ENCODE data around the gene PFDN1. TPM values are rescaled to one million over a fixed set of nuclear protein-coding genes. Genes with fewer than 3 reads are reported as not detected.

The PFDN1 gene
- polyA plus RNA-seq, 2 donors = 65.4 to 67.6 TPM

DNA sequence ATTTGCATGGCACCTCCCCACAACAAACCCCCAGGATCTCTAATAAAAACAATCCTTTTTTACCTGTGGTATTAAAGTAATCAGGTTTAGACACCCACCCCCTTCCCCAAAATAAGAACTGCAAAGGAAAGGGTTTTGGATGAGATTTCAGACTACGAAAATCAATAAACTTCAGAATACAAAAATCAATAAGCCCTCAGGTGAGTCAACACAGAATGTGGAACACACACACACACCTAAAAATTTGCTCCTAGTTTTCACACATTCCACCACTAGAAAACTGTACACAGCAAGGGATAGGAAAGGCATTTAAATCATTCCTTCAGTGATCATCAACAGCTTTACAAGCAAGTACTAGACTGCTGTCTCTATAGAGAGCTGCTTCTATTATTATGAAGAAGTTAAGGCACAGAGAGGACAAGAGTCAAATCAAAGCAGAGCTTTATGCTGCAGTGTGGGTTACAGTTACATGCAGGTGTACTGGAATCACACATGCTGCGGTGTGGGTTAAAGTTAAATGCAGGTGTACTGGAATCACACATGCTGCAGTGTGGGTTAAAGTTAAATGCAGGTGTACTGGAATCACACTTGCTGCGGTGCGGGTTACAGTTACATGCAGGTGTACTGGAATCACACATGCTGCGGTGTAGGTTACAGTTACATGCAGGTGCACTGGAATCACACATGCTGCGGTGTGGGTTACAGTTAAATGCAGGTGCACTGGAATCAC is 36.3 kb downstream of the PFDN1 start:
- peaks cover 0 to 2% of the 10 kb centered on the region in 2 donors for H3K4me1 ChIP-seq (ENCODE audit: control insufficient read depth in 2 of 2, insufficient read depth in 2 of 2, low read length in 1 of 2)
- no peaks in the 10 kb centered on the region for H3K36me3 ChIP-seq (ENCODE audit: control insufficient read depth in 2 of 2, insufficient read depth in 2 of 2, low read length in 1 of 2)
- no peak overlapping the region for H3K27ac ChIP-seq (ENCODE audit: low read depth in 2 of 2, low read length in 1 of 2)
- no peaks in the 10 kb centered on the region for H3K9me3 ChIP-seq (ENCODE audit: control insufficient read depth in 2 of 2, insufficient read depth in 1 of 2, low read depth in 1 of 2, low read length in 1 of 2)
- WGBS, 2 donors = 72 to 94% methylated on average over 6 of the region's 6 CpGs
- H3K27me3 ChIP-seq (ENCODE audit: control insufficient read depth in 1 of 2, insufficient read depth in 2 of 2, low read length in 2 of 2) = no peaks in the 10 kb centered on the region
- H3K4me3 ChIP-seq (ENCODE audit: low read depth in 1 of 2, low read length in 2 of 2) = no peak overlapping the region

DNA sequence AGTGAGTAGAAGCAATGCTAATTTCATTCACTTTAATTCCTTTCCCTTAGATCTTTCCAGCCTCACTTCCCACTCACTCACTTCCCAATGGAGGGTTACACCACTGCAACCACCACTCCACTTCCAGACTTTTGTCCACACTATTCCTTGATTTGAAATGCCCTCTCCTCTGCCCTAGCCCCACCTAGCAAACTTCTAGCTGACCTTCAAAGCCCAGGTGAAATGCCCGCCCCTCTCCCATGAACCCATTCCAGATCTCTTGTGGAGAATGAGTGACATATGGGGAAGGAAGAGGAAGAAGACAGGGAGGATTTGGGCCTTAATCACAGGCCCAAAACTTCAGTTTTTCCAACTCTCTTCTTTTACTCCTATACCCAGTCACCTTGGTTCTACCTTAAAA is 37.1 kb downstream of the PFDN1 start:
- peaks cover 0 to 2% of the 10 kb centered on the region in 2 donors for H3K4me1 ChIP-seq (ENCODE audit: control insufficient read depth in 2 of 2, insufficient read depth in 2 of 2, low read length in 1 of 2)
- no peaks in the 10 kb centered on the region for H3K9me3 ChIP-seq (ENCODE audit: control insufficient read depth in 2 of 2, insufficient read depth in 1 of 2, low read depth in 1 of 2, low read length in 1 of 2)
- H3K36me3 ChIP-seq (ENCODE audit: control insufficient read depth in 2 of 2, insufficient read depth in 2 of 2, low read length in 1 of 2) = no peaks in the 10 kb centered on the region
- no peaks in the 10 kb centered on the region for H3K27me3 ChIP-seq (ENCODE audit: control insufficient read depth in 1 of 2, insufficient read depth in 2 of 2, low read length in 2 of 2)
- H3K4me3 ChIP-seq (ENCODE audit: low read depth in 1 of 2, low read length in 2 of 2) = no peak overlapping the region
- no peak overlapping the region for H3K27ac ChIP-seq (ENCODE audit: low read depth in 2 of 2, low read length in 1 of 2)
- WGBS, 2 donors = 93 to 100% methylated on average over 1 of the region's 1 CpG

DNA sequence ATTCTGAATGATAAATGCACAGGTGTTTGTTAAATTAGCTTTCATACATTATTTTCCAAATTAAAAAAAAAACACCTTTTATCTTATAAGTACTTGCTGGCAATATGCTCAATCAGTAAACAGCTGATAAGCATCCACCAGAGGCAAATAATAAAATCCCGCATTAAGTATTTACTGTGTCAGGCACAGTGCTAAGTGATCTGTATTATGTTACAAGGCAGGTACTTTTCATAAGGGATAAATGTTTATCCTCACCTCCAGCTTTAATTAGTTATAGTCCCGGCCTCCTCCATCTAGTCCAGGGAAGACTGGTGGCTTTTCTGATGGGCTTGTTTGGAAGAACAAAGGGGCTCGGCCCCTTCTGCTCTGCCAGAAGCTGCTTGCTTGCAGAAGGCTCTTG is 40.1 kb downstream of the PFDN1 start:
- no peaks in the 10 kb centered on the region for H3K9me3 ChIP-seq (ENCODE audit: control insufficient read depth in 2 of 2, insufficient read depth in 1 of 2, low read depth in 1 of 2, low read length in 1 of 2)
- WGBS, 2 donors = 89 to 91% methylated on average over 3 of the region's 3 CpGs
- H3K4me1 ChIP-seq (ENCODE audit: control insufficient read depth in 2 of 2, insufficient read depth in 2 of 2, low read length in 1 of 2) = peaks cover 0 to 2% of the 10 kb centered on the region in 2 donors
- H3K27me3 ChIP-seq (ENCODE audit: control insufficient read depth in 1 of 2, insufficient read depth in 2 of 2, low read length in 2 of 2) = no peaks in the 10 kb centered on the region
- no peaks in the 10 kb centered on the region for H3K36me3 ChIP-seq (ENCODE audit: control insufficient read depth in 2 of 2, insufficient read depth in 2 of 2, low read length in 1 of 2)
- H3K4me3 ChIP-seq (ENCODE audit: low read depth in 1 of 2, low read length in 2 of 2) = no peak overlapping the region
- H3K27ac ChIP-seq (ENCODE audit: low read depth in 2 of 2, low read length in 1 of 2) = no peak overlapping the region

DNA sequence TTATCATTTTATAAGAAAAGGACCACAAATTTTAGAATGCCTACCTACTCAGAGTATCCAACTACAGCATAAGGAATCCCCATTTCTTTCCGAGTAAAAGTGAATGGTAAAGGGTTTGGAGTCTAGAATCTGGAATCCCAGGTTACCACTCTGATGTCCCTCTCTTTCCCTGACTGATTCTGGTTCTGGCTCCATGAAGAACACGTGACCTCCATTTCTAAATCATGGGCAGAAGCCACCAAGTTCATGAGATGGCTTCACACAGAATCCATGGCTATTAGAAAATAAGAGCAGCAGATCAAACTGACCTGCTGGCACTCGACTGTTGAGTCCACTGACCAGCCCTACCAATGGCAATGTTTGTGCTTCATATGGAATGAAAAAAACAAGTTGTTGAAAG is 40.7 kb downstream of the PFDN1 start:
- Histone ChIP-seq H3K27ac (ENCODE audit: low read depth in 2 of 2, low read length in 1 of 2) (no peak overlapping the region), H3K4me3 (ENCODE audit: low read depth in 1 of 2, low read length in 2 of 2) (no peak overlapping the region), H3K36me3 (ENCODE audit: control insufficient read depth in 2 of 2, insufficient read depth in 2 of 2, low read length in 1 of 2) (no peaks in the 10 kb centered on the region), H3K9me3 (ENCODE audit: control insufficient read depth in 2 of 2, insufficient read depth in 1 of 2, low read depth in 1 of 2, low read length in 1 of 2) (no peaks in the 10 kb centered on the region), H3K27me3 (ENCODE audit: control insufficient read depth in 1 of 2, insufficient read depth in 2 of 2, low read length in 2 of 2) (no peaks in the 10 kb centered on the region), H3K4me1 (ENCODE audit: control insufficient read depth in 2 of 2, insufficient read depth in 2 of 2, low read length in 1 of 2) (peaks cover 0 to 2% of the 10 kb centered on the region in 2 donors)
- 78 to 82% methylated on average over 3 of the region's 3 CpGs for WGBS, 2 donors

DNA sequence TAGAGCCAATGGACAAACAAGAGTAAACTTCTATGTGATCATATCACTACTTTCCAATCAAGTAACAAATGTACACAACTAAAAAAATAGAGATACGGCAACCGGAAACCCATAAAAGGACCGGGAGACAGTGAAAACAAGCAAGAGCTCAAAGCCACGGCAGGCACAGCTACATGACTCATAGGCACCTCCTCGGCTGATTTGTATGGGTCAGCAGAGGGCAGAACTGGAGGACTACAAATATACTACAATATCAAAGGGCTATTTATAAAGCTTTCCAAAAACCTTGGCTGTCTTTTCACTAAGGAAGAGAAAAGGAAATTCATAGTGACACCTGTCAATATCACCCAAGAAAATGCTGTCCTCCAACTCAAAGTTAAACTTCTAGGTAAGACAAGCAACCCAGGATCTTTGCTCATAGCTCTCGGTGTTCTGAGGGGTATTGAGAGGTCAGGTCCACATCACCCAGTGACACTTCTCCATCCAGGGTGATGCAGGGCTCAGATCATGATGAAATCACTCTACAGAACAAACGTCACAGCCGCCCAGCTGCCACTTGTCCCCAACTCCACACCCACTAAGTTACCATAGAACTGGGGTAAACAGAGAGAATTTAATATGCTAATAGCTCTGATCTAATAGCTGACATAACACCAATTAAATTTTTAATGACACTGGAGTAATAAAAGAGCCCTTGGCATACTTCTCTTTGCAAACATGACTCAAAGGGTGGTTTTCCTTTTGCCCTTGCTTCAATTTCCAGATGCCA is 41.3 kb downstream of the PFDN1 start:
- Histone ChIP-seq H3K9me3 (ENCODE audit: control insufficient read depth in 2 of 2, insufficient read depth in 1 of 2, low read depth in 1 of 2, low read length in 1 of 2) (no peaks in the 10 kb centered on the region), H3K27me3 (ENCODE audit: control insufficient read depth in 1 of 2, insufficient read depth in 2 of 2, low read length in 2 of 2) (no peaks in the 10 kb centered on the region), H3K4me3 (ENCODE audit: low read depth in 1 of 2, low read length in 2 of 2) (no peak overlapping the region), H3K4me1 (ENCODE audit: control insufficient read depth in 2 of 2, insufficient read depth in 2 of 2, low read length in 1 of 2) (peaks cover 0 to 2% of the 10 kb centered on the region in 2 donors), H3K36me3 (ENCODE audit: control insufficient read depth in 2 of 2, insufficient read depth in 2 of 2, low read length in 1 of 2) (no peaks in the 10 kb centered on the region), H3K27ac (ENCODE audit: low read depth in 2 of 2, low read length in 1 of 2) (peak overlapping the region in 1 of 2 donors; percentile 49)
- 26 to 28% methylated on average over 8 of the region's 8 CpGs for WGBS, 2 donors

DNA sequence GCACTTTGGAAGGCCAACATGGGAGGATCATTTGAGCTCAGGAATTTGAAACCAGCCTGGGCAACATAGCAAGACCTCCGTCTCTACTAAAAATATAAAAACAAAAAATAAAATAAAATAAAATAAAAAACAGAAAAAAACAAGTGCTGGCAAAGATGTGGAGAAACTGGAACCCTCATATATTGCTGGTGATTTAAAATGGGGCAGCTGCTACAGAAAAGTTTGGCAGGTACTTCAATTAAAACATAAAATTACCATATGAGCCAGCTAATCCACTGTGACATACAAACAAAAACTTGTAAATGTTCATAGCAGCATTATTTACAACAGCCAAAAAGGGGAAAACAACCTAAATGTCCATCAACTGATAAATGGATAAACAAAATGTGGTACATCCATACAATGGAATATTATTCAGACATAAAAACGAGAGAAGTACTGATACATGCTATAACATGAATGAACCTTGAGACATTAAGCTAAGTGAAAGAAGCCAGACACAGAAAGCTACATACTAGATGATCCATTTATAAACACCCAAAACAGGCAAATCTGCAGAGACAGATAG is 42.7 kb downstream of the PFDN1 start:
- 96 to 97% methylated on average over 2 of the region's 2 CpGs for WGBS, 2 donors

DNA sequence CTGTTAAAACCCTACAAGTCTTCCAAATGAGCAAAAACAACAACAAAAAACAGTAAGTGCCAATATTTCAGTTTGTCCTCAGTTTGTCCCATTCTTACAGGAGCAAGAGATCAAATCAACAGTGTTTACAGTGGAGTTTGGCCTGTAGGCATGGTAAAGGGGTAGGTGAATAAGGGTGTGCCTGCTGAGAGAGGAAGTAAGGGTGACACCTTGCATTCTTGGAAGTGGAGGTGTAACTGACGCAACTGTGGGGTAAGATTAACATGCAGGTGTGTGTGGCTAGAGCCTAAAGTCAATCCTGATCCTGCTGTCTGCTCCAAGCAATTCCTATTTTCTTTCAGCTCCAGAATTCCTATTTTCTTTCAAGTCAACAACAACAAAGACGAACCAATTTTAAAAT is 43.4 kb downstream of the PFDN1 start:
- Histone ChIP-seq H3K27me3 (ENCODE audit: control insufficient read depth in 1 of 2, insufficient read depth in 2 of 2, low read length in 2 of 2) (no peaks in the 10 kb centered on the region), H3K36me3 (ENCODE audit: control insufficient read depth in 2 of 2, insufficient read depth in 2 of 2, low read length in 1 of 2) (no peaks in the 10 kb centered on the region), H3K4me3 (ENCODE audit: low read depth in 1 of 2, low read length in 2 of 2) (no peak overlapping the region), H3K9me3 (ENCODE audit: control insufficient read depth in 2 of 2, insufficient read depth in 1 of 2, low read depth in 1 of 2, low read length in 1 of 2) (no peaks in the 10 kb centered on the region), H3K27ac (ENCODE audit: low read depth in 2 of 2, low read length in 1 of 2) (no peak overlapping the region), H3K4me1 (ENCODE audit: control insufficient read depth in 2 of 2, insufficient read depth in 2 of 2, low read length in 1 of 2) (peaks cover 0 to 3% of the 10 kb centered on the region in 2 donors)
- WGBS, 2 donors = 77 to 78% methylated on average over 2 of the region's 2 CpGs

More for the DNA sequence above, 42.7 kb downstream of the PFDN1 start:
- H3K4me1 ChIP-seq (ENCODE audit: control insufficient read depth in 2 of 2, insufficient read depth in 2 of 2, low read length in 1 of 2) = peaks cover 0 to 2% of the 10 kb centered on the region in 2 donors
- no peak overlapping the region for H3K27ac ChIP-seq (ENCODE audit: low read depth in 2 of 2, low read length in 1 of 2)
- no peaks in the 10 kb centered on the region for H3K9me3 ChIP-seq (ENCODE audit: control insufficient read depth in 2 of 2, insufficient read depth in 1 of 2, low read depth in 1 of 2, low read length in 1 of 2)
- no peaks in the 10 kb centered on the region for H3K27me3 ChIP-seq (ENCODE audit: control insufficient read depth in 1 of 2, insufficient read depth in 2 of 2, low read length in 2 of 2)
- no peak overlapping the region for H3K4me3 ChIP-seq (ENCODE audit: low read depth in 1 of 2, low read length in 2 of 2)
- no peaks in the 10 kb centered on the region for H3K36me3 ChIP-seq (ENCODE audit: control insufficient read depth in 2 of 2, insufficient read depth in 2 of 2, low read length in 1 of 2)

DNA sequence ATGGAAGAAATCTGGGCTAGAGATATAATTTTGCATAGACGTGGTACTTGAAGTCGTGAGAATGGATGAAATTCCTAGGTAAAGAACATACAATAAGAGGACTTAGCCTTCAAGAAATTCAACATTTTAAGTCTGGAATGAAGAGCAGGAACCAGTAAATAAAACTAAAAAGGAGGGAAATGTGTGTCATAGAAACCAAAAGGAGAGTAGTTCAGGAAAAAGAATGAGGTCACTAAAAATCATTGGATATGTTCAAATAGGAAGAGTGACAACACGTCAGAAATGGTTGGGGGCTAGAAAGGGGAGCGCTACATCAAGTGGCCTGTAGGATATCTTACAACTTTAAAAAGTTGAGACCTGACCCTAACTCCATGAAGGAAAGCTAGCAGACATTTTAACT is 44.0 kb downstream of the PFDN1 start:
- H3K27me3 ChIP-seq (ENCODE audit: control insufficient read depth in 1 of 2, insufficient read depth in 2 of 2, low read length in 2 of 2) = no peaks in the 10 kb centered on the region
- WGBS, 2 donors = 94 to 97% methylated on average over 4 of the region's 4 CpGs

DNA sequence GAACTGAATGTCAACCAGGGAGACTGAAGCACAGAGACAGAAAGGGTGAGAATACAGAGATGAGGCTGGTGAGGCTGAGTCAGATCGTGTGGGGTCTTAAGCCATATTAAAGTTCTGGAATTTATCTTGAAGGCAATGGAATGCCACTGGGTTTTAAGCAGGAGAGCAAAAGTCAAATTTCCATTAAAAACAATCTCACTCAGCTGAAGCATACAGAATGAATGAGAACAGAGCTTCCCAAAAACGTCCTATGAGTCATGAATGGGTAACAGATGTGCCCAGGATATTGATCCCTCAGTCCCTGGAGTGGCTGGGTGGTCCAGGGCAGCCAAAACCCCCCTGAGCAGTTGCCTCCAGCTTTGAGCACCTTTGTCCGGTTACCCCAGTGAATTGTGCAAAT is 44.9 kb downstream of the PFDN1 start:
- Histone ChIP-seq H3K27me3 (ENCODE audit: control insufficient read depth in 1 of 2, insufficient read depth in 2 of 2, low read length in 2 of 2) (no peaks in the 10 kb centered on the region), H3K4me3 (ENCODE audit: low read depth in 1 of 2, low read length in 2 of 2) (no peak overlapping the region), H3K36me3 (ENCODE audit: control insufficient read depth in 2 of 2, insufficient read depth in 2 of 2, low read length in 1 of 2) (no peaks in the 10 kb centered on the region), H3K27ac (ENCODE audit: low read depth in 2 of 2, low read length in 1 of 2) (no peak overlapping the region), H3K4me1 (ENCODE audit: control insufficient read depth in 2 of 2, insufficient read depth in 2 of 2, low read length in 1 of 2) (peaks cover 2 to 9% of the 10 kb centered on the region in 2 donors), H3K9me3 (ENCODE audit: control insufficient read depth in 2 of 2, insufficient read depth in 1 of 2, low read depth in 1 of 2, low read length in 1 of 2) (no peaks in the 10 kb centered on the region)
- WGBS, 2 donors = 70 to 76% methylated on average over 3 of the region's 3 CpGs

More for the DNA sequence above, 44.0 kb downstream of the PFDN1 start:
- Histone ChIP-seq H3K4me3 (ENCODE audit: low read depth in 1 of 2, low read length in 2 of 2) (no peak overlapping the region), H3K4me1 (ENCODE audit: control insufficient read depth in 2 of 2, insufficient read depth in 2 of 2, low read length in 1 of 2) (peaks cover 0 to 6% of the 10 kb centered on the region in 2 donors), H3K9me3 (ENCODE audit: control insufficient read depth in 2 of 2, insufficient read depth in 1 of 2, low read depth in 1 of 2, low read length in 1 of 2) (no peaks in the 10 kb centered on the region), H3K27ac (ENCODE audit: low read depth in 2 of 2, low read length in 1 of 2) (no peak overlapping the region), H3K36me3 (ENCODE audit: control insufficient read depth in 2 of 2, insufficient read depth in 2 of 2, low read length in 1 of 2) (no peaks in the 10 kb centered on the region)

All from esophagus (tissue), 2 donors.